Upper lobe of left lung (tissue), 4 donors: ENCODE results near the gene PRKCE.

Experiments
- CTCF ChIP-seq, 6 experiments: fragments of 450-650 bp in 4 of 6; fragments of 200-600 bp in 2 of 6; sonication (generic) in 2 of 6; IDR thresholded peaks; one replicate each; pipeline ENCODE4 v1.5.1; 2016 to 2019; ENCODE audit warnings: antibody characterized with exemption in 6 of 6
- POLR2A ChIP-seq, 4 donors: fragments of 450-650 bp; IDR thresholded peaks; one replicate each; pipeline ENCODE4 v1.5.1; 2016 to 2017; ENCODE audit warnings: antibody characterized with exemption in 4 of 4, mild to moderate bottlenecking in 2 of 4
- POLR2AphosphoS5 ChIP-seq, 2 donors: sonication (generic); formaldehyde crosslinking; IDR thresholded peaks; one replicate each; pipeline ENCODE4 v1.5.1; 2017; ENCODE audit warnings: antibody characterized with exemption in 2 of 2

GRCh38 chr2:45904267-45904945 lies 252.9 kb downstream of the PRKCE start:
- TF ChIP-seq POLR2A (IDR thresholded peaks at IDR 0.05), result no peak
- no peak for TF ChIP-seq CTCF (IDR thresholded peaks at IDR 0.05)
- no peak for TF ChIP-seq POLR2AphosphoS5 (IDR thresholded peaks at IDR 0.05)
